ENCODE data around the gene LEUTX. TPM values are rescaled to one million over a fixed set of nuclear protein-coding genes. Genes with fewer than 3 reads are reported as not detected.

LEUTX gene
- total and polyA plus RNA-seq, 4 donors = not detected

DNA sequence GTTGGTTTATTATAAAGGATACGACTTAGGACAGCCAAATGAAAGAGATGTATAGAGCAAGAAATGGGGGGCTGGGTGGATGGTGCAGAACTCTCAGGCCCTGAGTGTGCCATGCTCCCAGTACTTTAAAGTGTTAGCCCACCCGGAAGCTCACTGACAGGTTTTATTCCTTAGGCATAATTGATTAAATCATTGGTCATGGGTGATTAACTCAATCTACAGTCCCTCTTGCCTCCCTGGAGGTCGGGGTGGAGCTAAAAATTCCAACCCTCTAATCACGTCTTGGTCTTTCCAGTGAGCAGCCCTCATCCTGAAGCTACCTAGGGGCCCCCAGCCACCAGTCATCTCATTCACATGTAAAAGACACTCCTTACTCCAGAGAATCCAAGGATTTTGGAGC lies 9.9 kb upstream of the LEUTX start:
- H3K36me3 ChIP-seq (ENCODE audit: control insufficient read depth in 4 of 4, insufficient read depth in 3 of 4, low read depth in 1 of 4, low read length in 3 of 4) = no peaks in the 10 kb centered on the region
- H3K9ac ChIP-seq (ENCODE audit: low read depth in 1 of 2, low read length in 2 of 2) = no peak overlapping the region
- no peak overlapping the region for H3K27ac ChIP-seq (ENCODE audit: low read depth in 1 of 2, low read length in 2 of 2)
- WGBS = 61% methylated on average over 4 of the region's 4 CpGs
- H3K4me1 ChIP-seq (ENCODE audit: control insufficient read depth in 4 of 4, insufficient read depth in 4 of 4, low read length in 3 of 4) = peaks cover 0 to 4% (median 0%) of the 10 kb centered on the region in 4 donors
- H3K27me3 ChIP-seq (ENCODE audit: control insufficient read depth in 4 of 4, insufficient read depth in 4 of 4, low read length in 3 of 4) = no peaks in the 10 kb centered on the region
- peaks cover 0 to 2% (median under 1%) of the 10 kb centered on the region in 4 donors for H3K9me3 ChIP-seq (ENCODE audit: control insufficient read depth in 4 of 4, low read length in 3 of 4)
- TF ChIP-seq YY1 (IDR thresholded peaks at IDR 0.05) (no peak), HNF4G (IDR thresholded peaks at IDR 0.05) (no peak), EGR1 (IDR thresholded peaks at IDR 0.05; ENCODE audit: low read depth in 2 of 2) (no peak), TAF1 (conservative IDR thresholded peaks at IDR 0.05) (no peak), JUND (IDR thresholded peaks at IDR 0.05) (no peak), SP1 (IDR thresholded peaks at IDR 0.05) (no peak), RXRA (IDR thresholded peaks at IDR 0.05) (no peak), GABPA (IDR thresholded peaks at IDR 0.05 in 1 of 2, conservative IDR thresholded peaks at IDR 0.05 in 1 of 2) (no peak), RAD21 (IDR thresholded peaks at IDR 0.05) (no peak), NR2F2 (IDR thresholded peaks at IDR 0.05) (no peak), FOXA1 (IDR thresholded peaks at IDR 0.05) (no peak), HNF4A (conservative IDR thresholded peaks at IDR 0.05) (no peak), FOXA2 (IDR thresholded peaks at IDR 0.05) (no peak)
- TF ChIP-seq, protein P1, sequence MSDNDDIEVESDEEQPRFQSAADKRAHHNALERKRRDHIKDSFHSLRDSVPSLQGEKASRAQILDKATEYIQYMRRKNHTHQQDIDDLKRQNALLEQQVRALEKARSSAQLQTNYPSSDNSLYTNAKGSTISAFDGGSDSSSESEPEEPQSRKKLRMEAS (IDR thresholded peaks at IDR 0.05) = no peak
- TF ChIP-seq, protein P2, sequence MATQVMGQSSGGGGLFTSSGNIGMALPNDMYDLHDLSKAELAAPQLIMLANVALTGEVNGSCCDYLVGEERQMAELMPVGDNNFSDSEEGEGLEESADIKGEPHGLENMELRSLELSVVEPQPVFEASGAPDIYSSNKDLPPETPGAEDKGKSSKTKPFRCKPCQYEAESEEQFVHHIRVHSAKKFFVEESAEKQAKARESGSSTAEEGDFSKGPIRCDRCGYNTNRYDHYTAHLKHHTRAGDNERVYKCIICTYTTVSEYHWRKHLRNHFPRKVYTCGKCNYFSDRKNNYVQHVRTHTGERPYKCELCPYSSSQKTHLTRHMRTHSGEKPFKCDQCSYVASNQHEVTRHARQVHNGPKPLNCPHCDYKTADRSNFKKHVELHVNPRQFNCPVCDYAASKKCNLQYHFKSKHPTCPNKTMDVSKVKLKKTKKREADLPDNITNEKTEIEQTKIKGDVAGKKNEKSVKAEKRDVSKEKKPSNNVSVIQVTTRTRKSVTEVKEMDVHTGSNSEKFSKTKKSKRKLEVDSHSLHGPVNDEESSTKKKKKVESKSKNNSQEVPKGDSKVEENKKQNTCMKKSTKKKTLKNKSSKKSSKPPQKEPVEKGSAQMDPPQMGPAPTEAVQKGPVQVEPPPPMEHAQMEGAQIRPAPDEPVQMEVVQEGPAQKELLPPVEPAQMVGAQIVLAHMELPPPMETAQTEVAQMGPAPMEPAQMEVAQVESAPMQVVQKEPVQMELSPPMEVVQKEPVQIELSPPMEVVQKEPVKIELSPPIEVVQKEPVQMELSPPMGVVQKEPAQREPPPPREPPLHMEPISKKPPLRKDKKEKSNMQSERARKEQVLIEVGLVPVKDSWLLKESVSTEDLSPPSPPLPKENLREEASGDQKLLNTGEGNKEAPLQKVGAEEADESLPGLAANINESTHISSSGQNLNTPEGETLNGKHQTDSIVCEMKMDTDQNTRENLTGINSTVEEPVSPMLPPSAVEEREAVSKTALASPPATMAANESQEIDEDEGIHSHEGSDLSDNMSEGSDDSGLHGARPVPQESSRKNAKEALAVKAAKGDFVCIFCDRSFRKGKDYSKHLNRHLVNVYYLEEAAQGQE (IDR thresholded peaks at IDR 0.05) = no peak
- TF ChIP-seq, protein P3, sequence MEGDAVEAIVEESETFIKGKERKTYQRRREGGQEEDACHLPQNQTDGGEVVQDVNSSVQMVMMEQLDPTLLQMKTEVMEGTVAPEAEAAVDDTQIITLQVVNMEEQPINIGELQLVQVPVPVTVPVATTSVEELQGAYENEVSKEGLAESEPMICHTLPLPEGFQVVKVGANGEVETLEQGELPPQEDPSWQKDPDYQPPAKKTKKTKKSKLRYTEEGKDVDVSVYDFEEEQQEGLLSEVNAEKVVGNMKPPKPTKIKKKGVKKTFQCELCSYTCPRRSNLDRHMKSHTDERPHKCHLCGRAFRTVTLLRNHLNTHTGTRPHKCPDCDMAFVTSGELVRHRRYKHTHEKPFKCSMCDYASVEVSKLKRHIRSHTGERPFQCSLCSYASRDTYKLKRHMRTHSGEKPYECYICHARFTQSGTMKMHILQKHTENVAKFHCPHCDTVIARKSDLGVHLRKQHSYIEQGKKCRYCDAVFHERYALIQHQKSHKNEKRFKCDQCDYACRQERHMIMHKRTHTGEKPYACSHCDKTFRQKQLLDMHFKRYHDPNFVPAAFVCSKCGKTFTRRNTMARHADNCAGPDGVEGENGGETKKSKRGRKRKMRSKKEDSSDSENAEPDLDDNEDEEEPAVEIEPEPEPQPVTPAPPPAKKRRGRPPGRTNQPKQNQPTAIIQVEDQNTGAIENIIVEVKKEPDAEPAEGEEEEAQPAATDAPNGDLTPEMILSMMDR (IDR thresholded peaks at IDR 0.05; ENCODE audit: low read depth, low read length, missing input control) = no peak
- TF ChIP-seq, protein P4, sequence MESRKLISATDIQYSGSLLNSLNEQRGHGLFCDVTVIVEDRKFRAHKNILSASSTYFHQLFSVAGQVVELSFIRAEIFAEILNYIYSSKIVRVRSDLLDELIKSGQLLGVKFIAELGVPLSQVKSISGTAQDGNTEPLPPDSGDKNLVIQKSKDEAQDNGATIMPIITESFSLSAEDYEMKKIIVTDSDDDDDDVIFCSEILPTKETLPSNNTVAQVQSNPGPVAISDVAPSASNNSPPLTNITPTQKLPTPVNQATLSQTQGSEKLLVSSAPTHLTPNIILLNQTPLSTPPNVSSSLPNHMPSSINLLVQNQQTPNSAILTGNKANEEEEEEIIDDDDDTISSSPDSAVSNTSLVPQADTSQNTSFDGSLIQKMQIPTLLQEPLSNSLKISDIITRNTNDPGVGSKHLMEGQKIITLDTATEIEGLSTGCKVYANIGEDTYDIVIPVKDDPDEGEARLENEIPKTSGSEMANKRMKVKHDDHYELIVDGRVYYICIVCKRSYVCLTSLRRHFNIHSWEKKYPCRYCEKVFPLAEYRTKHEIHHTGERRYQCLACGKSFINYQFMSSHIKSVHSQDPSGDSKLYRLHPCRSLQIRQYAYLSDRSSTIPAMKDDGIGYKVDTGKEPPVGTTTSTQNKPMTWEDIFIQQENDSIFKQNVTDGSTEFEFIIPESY (IDR thresholded peaks at IDR 0.05) = no peak
- TF ChIP-seq, protein P5, sequence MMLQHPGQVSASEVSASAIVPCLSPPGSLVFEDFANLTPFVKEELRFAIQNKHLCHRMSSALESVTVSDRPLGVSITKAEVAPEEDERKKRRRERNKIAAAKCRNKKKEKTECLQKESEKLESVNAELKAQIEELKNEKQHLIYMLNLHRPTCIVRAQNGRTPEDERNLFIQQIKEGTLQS (IDR thresholded peaks at IDR 0.05) = no peak
- H3K4me3 ChIP-seq (ENCODE audit: low read depth in 1 of 3, low read length in 3 of 3) = no peak overlapping the region
- DNase-seq (ENCODE audit: low spot score) = no peak

Measured in liver (tissue), 9 donors.